Thyroid gland (tissue), 4 donors: ENCODE data around the gene RAMP3.

ENCODE experiments used
- POLR2A ChIP-seq, 2 donors: fragments of 450-650 bp; IDR thresholded peaks; one replicate each; pipeline ENCODE4 v1.6.1; 2017; ENCODE audit warnings: antibody characterized with exemption in 2 of 2, mild to moderate bottlenecking in 2 of 2, moderate library complexity in 1 of 2
- TF ChIP-seq, protein P1 (sequence below), 6 experiments: fragments of 200-600 bp in 3 of 6; fragments of 450-650 bp in 3 of 6; sonication (generic) in 3 of 6; IDR thresholded peaks; one replicate each; pipeline ENCODE4 v1.5.1; 2016 to 2019; ENCODE audit warnings: antibody characterized with exemption in 6 of 6, mild to moderate bottlenecking in 2 of 6, inconsistent platforms in 1 of 6, moderate library complexity in 1 of 6

DNA sequence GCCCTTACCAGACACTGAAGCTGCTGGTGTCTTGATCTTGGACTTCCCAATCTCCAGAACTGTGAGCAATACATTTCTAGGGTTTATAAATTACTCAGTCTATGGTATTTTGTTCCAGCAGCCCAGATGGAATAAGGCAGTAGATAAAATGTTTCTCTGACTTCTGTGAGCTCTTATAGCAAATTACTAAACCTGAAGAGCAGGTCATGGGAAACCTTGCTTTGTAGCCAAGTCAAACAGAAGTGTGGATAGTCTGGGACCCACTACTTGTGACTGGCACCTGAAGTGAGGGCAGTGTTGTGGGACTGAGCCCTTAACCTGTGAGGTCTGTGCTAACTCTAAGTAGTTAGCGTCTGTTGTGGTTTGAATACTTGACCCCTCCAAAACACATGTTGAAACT lies 41.5 kb upstream of the RAMP3 start:
- TF ChIP-seq, protein P1, sequence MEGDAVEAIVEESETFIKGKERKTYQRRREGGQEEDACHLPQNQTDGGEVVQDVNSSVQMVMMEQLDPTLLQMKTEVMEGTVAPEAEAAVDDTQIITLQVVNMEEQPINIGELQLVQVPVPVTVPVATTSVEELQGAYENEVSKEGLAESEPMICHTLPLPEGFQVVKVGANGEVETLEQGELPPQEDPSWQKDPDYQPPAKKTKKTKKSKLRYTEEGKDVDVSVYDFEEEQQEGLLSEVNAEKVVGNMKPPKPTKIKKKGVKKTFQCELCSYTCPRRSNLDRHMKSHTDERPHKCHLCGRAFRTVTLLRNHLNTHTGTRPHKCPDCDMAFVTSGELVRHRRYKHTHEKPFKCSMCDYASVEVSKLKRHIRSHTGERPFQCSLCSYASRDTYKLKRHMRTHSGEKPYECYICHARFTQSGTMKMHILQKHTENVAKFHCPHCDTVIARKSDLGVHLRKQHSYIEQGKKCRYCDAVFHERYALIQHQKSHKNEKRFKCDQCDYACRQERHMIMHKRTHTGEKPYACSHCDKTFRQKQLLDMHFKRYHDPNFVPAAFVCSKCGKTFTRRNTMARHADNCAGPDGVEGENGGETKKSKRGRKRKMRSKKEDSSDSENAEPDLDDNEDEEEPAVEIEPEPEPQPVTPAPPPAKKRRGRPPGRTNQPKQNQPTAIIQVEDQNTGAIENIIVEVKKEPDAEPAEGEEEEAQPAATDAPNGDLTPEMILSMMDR (IDR thresholded peaks at IDR 0.05), result no peak
- no peak for TF ChIP-seq POLR2A (IDR thresholded peaks at IDR 0.05)
